Activated T-cell treated with anti-CD3 and anti-CD28 coated beads, Interleukin-2, amount 50 U/mL, for 72 hours (primary cell): ENCODE measurements around the gene CTSC. TPM values are rescaled to one million over a fixed set of nuclear protein-coding genes. Genes with fewer than 3 reads are reported as not detected.

ENCODE experiments used
- ATAC-seq, 2 donors: fragments of 150-1000 bp; cut with Tn5 transposase; replicated peaks in 1 of 2; 2 replicates each; pipeline ENCODE4 v1.10.0; 2021; ENCODE audit warnings: moderate library complexity in 2 of 2, mild to moderate bottlenecking in 1 of 2
- DNase-seq, 2 donors: peaks; one replicate each; pipeline ENCODE4 v3.0.0; 2021 to 2022; ENCODE audit warnings: mixed read lengths in 1 of 2
- H3K27ac Mint-ChIP-seq: one replicate; pipeline ENCODE4 v1.8.0; 2022; ENCODE audit warnings: mild to moderate bottlenecking, moderate library complexity, mixed read lengths
- H3K27me3 Mint-ChIP-seq: one replicate; pipeline ENCODE4 v1.8.0; 2022; ENCODE audit warnings: low read depth, mixed read lengths
- H3K36me3 Mint-ChIP-seq, 2 donors: one replicate each; pipeline ENCODE4 v1.8.0; 2022; ENCODE audit warnings: mixed read lengths in 2 of 2, mild to moderate bottlenecking in 1 of 2; ENCODE audit not compliant: insufficient read depth in 2 of 2
- H3K4me1 Mint-ChIP-seq: one replicate; pipeline ENCODE4 v1.8.0; 2022; ENCODE audit warnings: low read depth, mixed read lengths
- H3K4me3 Mint-ChIP-seq, 2 donors: one replicate each; pipeline ENCODE4 v1.8.0; 2022; ENCODE audit warnings: mild to moderate bottlenecking in 2 of 2, mixed read lengths in 2 of 2, moderate library complexity in 2 of 2
- H3K9me3 Mint-ChIP-seq, 2 donors: one replicate each; pipeline ENCODE4 v1.8.0; 2022; ENCODE audit warnings: mixed read lengths in 2 of 2
- total RNA-seq, 2 donors: library from RNA; stranded (reverse); gene quantifications; one replicate each; pipeline ENCODE4 v1.2.3, GENCODE V29; 2022

CTSC gene
- total RNA-seq, 2 donors from 2014 or later, result 73.0 to 78.3 TPM

GRCh38 chr11:88306785-88307184, 30.8 kb downstream of the CTSC start:
- peaks cover 0 to 2% of the 10 kb centered on the region in 2 donors for H3K9me3 Mint-ChIP-seq
- H3K27me3 Mint-ChIP-seq, result no peaks in the 10 kb centered on the region
- peaks cover 13 to 29% of the 10 kb centered on the region in 2 donors for H3K36me3 Mint-ChIP-seq
- peaks cover 21% of the 10 kb centered on the region for H3K4me1 Mint-ChIP-seq
- DNase-seq, result no peak
- no peak overlapping the region for H3K27ac Mint-ChIP-seq
- ATAC-seq, result no peak
- H3K4me3 Mint-ChIP-seq, result no peak overlapping the region

DNA sequence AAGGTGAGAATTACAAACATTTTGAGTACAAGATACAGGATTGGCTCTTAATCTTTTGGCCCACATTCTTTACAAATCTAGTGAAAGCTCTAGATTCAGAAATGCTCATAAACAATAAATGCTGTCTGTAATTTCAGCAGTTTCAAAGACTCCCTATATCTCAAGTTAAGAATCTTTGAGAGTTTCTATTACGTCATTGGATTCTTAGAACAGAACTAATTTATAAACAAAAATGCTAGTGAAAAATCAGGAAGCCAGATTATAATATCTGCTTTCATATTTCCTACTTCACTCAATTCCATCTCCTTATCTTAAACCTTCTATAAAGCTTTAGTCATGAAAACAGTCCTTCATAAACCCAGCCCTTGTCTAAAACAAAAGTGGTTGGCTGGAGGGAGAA, 32.1 kb downstream of the CTSC start:
- no peak for ATAC-seq
- Mint-ChIP-seq H3K36me3 (peaks cover 16 to 24% of the 10 kb centered on the region in 2 donors), H3K4me3 (no peak overlapping the region), H3K4me1 (peaks cover 34% of the 10 kb centered on the region), H3K27ac (peak overlapping the region; percentile 38), H3K27me3 (no peaks in the 10 kb centered on the region), H3K9me3 (peaks cover 0 to 2% of the 10 kb centered on the region in 2 donors)
- no peak for DNase-seq

GRCh38 chr11:88304352-88304751, 33.2 kb downstream of the CTSC start:
- ATAC-seq (no peak), DNase-seq (no peak)
- Mint-ChIP-seq H3K4me3 (no peak overlapping the region), H3K9me3 (peaks cover 0 to 2% of the 10 kb centered on the region in 2 donors), H3K36me3 (peaks cover 16 to 24% of the 10 kb centered on the region in 2 donors), H3K4me1 (peaks cover 34% of the 10 kb centered on the region), H3K27me3 (no peaks in the 10 kb centered on the region), H3K27ac (no peak overlapping the region)

GRCh38 chr11:88303037-88303436, 34.5 kb downstream of the CTSC start:
- Mint-ChIP-seq H3K4me3 (peak overlapping the region in 1 of 2 donors; percentile 50), H3K9me3 (peaks cover 0 to 2% of the 10 kb centered on the region in 2 donors), H3K27me3 (no peaks in the 10 kb centered on the region), H3K36me3 (peaks cover 11 to 21% of the 10 kb centered on the region in 2 donors), H3K27ac (peak overlapping the region; percentile 66), H3K4me1 (peaks cover 34% of the 10 kb centered on the region)
- ATAC-seq (peak; percentile 21 to 39), DNase-seq (no peak)

DNA sequence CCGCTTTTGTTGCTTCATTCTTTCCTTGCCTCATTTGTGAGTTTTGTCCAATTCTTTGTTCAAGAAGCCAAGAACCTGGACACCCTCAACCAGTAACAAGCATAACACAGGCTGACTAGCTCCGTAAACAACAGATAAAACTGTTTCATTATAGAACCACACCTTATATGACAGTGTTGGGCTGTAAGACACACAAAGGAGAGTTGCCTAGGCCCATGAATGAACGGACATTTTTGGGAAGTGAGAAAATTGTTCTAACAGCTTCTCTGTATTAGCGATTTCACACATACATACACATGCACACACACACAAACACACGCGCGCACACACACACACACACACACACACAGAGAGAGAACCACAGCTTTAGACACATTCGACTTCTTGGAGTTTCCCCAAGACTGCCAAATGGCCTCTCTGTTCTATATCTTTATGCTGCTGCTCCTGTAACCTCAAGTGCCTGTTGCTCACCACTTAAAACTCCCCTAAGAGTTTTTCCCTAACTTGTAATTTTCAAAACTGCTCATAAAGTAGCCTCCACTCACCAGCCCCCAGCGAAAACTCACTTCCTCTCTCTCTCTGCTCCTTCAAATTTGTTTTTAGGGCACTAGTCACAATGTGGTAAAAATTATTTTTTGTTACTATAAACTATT, 35.9 kb downstream of the CTSC start:
- peak overlapping the region; percentile 56 to 68 for H3K4me3 Mint-ChIP-seq
- peak; percentile 71 to 80 for ATAC-seq

DNA sequence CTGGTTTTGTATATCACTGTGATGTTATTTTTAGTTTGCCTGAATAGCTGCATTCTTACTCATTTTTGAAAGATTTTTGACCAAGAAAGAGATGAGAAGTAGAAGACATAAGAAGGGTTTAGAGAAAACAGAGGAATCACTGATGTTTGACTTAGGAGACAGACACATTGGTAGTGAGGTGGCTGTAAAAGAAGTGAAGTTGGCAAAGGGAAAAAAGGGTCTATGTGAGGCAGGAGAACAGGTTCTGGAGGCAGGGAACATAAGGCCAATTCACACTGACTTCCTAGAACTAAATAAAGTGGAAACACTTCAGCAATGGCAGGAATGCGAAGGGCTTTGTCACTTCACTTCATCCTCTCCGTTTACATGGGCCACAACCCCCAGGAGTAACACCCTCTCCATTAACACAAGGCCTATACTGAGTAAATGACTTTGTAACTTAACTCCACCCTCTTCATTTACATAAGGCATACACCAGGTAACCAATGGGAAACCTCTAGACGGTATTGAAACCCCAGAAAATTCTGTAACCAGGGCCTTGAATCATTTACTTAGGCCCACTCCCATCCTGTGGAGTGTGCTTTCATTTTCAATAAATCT, 36.5 kb downstream of the CTSC start:
- peak overlapping the region; percentile 87 for H3K27ac Mint-ChIP-seq
- H3K4me1 Mint-ChIP-seq, result peaks cover 34% of the 10 kb centered on the region
- peaks cover 0 to 2% of the 10 kb centered on the region in 2 donors for H3K9me3 Mint-ChIP-seq
- peaks cover 12 to 21% of the 10 kb centered on the region in 2 donors for H3K36me3 Mint-ChIP-seq
- no peak for DNase-seq
- H3K4me3 Mint-ChIP-seq, result peak overlapping the region; percentile 2 to 68
- ATAC-seq, result peak; percentile 65 to 73
- no peaks in the 10 kb centered on the region for H3K27me3 Mint-ChIP-seq

More for the DNA sequence above, 35.9 kb downstream of the CTSC start:
- Mint-ChIP-seq H3K9me3 (peaks cover 0 to 2% of the 10 kb centered on the region in 2 donors), H3K4me1 (peaks cover 34% of the 10 kb centered on the region), H3K36me3 (peaks cover 12 to 22% of the 10 kb centered on the region in 2 donors), H3K27ac (peak overlapping the region; percentile 87), H3K27me3 (no peaks in the 10 kb centered on the region)
- peak; percentile 10 to 35 for DNase-seq

DNA sequence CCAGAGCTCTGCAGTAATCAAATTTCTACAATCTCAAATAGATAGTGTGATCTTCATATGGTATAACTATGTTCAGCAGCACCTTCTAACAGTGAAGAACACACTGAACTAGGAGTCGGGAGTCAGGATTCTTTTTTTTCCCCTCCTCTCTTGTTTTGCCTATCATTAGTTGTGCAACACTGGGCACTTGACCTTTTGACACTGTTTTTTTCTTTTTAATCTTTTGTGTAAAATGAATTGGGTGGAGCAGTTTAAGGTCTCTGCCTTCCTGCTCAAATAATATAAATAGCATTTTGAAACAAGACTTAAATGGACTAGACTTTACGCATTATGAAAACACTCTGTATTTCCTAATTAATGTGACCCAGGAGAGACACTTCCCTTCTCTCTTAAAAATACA, 39.7 kb downstream of the CTSC start:
- Mint-ChIP-seq H3K27ac (no peak overlapping the region), H3K27me3 (no peaks in the 10 kb centered on the region), H3K36me3 (peaks cover 15 to 22% of the 10 kb centered on the region in 2 donors)

DNA sequence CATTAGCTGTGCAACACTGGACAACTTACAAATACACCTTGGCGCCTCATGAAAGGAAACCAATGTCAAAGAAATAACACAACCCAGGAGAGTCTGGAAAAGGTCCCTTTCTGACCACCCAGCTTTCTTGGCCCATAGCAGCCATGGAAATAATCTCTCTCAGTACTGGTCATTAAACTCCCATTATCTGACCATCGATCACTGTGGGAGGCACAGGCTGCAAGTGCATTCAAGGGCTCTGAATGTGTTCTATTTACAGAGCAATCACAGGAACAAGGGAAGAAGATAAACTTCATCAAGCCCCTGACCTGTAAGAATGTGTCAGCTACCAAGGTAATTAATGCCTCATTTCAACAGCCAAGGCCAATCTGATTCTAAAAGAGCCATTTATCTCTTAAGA, 40.1 kb downstream of the CTSC start:
- ATAC-seq, result no peak
- no peak overlapping the region for H3K27ac Mint-ChIP-seq
- peaks cover 26% of the 10 kb centered on the region for H3K4me1 Mint-ChIP-seq
- H3K9me3 Mint-ChIP-seq, result no peaks in the 10 kb centered on the region
- H3K27me3 Mint-ChIP-seq, result no peaks in the 10 kb centered on the region
- H3K36me3 Mint-ChIP-seq, result peaks cover 15 to 22% of the 10 kb centered on the region in 2 donors
- DNase-seq, result no peak
- no peak overlapping the region for H3K4me3 Mint-ChIP-seq

More for the DNA sequence above, 39.7 kb downstream of the CTSC start:
- DNase-seq, result no peak
- Mint-ChIP-seq H3K4me3 (no peak overlapping the region), H3K9me3 (no peaks in the 10 kb centered on the region), H3K4me1 (peaks cover 31% of the 10 kb centered on the region)
- ATAC-seq, result no peak

DNA sequence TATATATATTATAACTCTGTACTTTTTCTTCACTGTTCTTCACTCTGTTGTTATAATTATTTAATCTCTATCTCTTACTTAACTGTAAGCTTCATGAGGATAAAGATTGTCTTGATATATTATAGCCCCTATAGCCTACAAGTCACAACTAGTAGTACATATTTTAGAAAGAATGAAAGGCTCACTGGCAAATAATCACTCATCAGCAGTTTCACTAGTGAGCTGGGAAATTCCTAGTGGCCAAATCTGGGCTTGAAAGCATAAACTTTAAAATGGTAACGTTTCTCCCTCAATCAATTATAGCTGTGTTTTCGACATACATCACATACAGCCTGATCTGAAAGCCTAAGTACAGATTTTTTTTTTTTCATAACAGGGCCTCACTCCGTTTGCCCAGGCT, 42.5 kb downstream of the CTSC start:
- ATAC-seq, result no peak
- no peaks in the 10 kb centered on the region for H3K27me3 Mint-ChIP-seq
- H3K9me3 Mint-ChIP-seq, result no peaks in the 10 kb centered on the region
- DNase-seq, result no peak
- peaks cover 7% of the 10 kb centered on the region for H3K4me1 Mint-ChIP-seq
- no peak overlapping the region for H3K4me3 Mint-ChIP-seq
- H3K27ac Mint-ChIP-seq, result no peak overlapping the region
- H3K36me3 Mint-ChIP-seq, result peaks cover 13 to 18% of the 10 kb centered on the region in 2 donors

- DNase-seq (no peak), ATAC-seq (no peak)
- Mint-ChIP-seq H3K4me3 (no peak overlapping the region), H3K27ac (no peak overlapping the region), H3K27me3 (no peaks in the 10 kb centered on the region), H3K9me3 (no peaks in the 10 kb centered on the region), H3K36me3 (peaks cover 13 to 20% of the 10 kb centered on the region in 2 donors), H3K4me1 (peaks cover 7% of the 10 kb centered on the region)
Measured at GRCh38 chr11:88293931-88294330, 43.6 kb downstream of the CTSC start.

DNA sequence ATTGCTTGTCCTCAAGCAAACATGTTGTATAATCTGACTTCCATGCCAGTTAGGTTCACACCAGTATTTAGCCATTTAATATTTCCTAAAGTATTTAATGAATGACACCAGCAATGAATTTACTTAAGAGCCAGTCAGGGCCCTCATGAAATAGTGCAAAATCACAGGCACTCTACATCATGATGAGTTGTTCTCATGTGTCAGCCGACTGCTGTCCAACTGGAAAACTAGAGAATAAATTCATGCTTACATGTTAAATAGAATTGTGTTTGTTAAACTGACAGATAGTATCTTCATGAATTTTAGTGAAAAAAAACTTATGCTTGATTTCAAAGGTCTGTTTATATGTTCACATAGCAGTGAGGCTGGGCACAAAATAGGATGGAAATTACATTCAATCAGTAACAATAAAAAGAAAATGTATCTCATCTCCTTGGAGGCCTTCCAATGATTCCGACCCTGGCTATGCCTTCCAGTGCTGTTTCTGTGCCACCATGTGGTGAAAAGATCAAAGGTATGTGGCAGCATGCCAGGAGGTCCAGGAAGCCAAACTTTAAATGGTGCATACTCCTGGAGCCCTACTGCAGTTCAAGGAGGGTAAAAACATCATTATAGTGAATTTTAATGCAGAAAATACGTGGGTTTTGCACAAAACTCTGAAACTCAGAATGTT, 45.2 kb downstream of the CTSC start:
- Mint-ChIP-seq H3K27me3 (no peaks in the 10 kb centered on the region), H3K9me3 (no peaks in the 10 kb centered on the region), H3K36me3 (peaks cover 15 to 22% of the 10 kb centered on the region in 2 donors), H3K27ac (no peak overlapping the region), H3K4me1 (peaks cover 7% of the 10 kb centered on the region), H3K4me3 (no peak overlapping the region)
- DNase-seq (no peak), ATAC-seq (no peak)

GRCh38 chr11:88288560-88288959, 49.0 kb downstream of the CTSC start:
- Mint-ChIP-seq H3K9me3 (no peaks in the 10 kb centered on the region), H3K4me1 (no peaks in the 10 kb centered on the region), H3K4me3 (no peak overlapping the region), H3K27me3 (no peaks in the 10 kb centered on the region), H3K27ac (no peak overlapping the region), H3K36me3 (peaks cover 5 to 12% of the 10 kb centered on the region in 2 donors)
- no peak for DNase-seq
- ATAC-seq, result no peak

- no peak overlapping the region for H3K27ac Mint-ChIP-seq
- ATAC-seq, result no peak
- H3K4me1 Mint-ChIP-seq, result no peaks in the 10 kb centered on the region
- H3K36me3 Mint-ChIP-seq, result peaks cover 5 to 12% of the 10 kb centered on the region in 2 donors
- no peaks in the 10 kb centered on the region for H3K9me3 Mint-ChIP-seq
- no peak for DNase-seq
- no peaks in the 10 kb centered on the region for H3K27me3 Mint-ChIP-seq
- H3K4me3 Mint-ChIP-seq, result no peak overlapping the region
Measured at GRCh38 chr11:88284336-88285050, 53.0 kb downstream of the CTSC start.
